CD4-positive, alpha-beta T cell treated with Interleukin-17A for 4 hours (primary cell): ENCODE data around the gene ASGR1.
A peak's percentile ranks its signal among the peaks of the same experiment; 100 is the strongest.

Source experiments
- DNase-seq: peaks from one replicate; pipeline ENCODE4 v3.0.0-alpha.2; 2020; ENCODE audit warnings: mixed read lengths

The ASGR1 gene

GRCh38 chr17:7216242-7217112, 37.3 kb upstream of the ASGR1 start:
- no peak for DNase-seq

- DNase-seq: peak; percentile 72
Observed at GRCh38 chr17:7215652-7216180, 36.5 kb upstream of the ASGR1 start.

- no peak for DNase-seq
Observed at GRCh38 chr17:7215136-7215638, 36.0 kb upstream of the ASGR1 start.

DNA sequence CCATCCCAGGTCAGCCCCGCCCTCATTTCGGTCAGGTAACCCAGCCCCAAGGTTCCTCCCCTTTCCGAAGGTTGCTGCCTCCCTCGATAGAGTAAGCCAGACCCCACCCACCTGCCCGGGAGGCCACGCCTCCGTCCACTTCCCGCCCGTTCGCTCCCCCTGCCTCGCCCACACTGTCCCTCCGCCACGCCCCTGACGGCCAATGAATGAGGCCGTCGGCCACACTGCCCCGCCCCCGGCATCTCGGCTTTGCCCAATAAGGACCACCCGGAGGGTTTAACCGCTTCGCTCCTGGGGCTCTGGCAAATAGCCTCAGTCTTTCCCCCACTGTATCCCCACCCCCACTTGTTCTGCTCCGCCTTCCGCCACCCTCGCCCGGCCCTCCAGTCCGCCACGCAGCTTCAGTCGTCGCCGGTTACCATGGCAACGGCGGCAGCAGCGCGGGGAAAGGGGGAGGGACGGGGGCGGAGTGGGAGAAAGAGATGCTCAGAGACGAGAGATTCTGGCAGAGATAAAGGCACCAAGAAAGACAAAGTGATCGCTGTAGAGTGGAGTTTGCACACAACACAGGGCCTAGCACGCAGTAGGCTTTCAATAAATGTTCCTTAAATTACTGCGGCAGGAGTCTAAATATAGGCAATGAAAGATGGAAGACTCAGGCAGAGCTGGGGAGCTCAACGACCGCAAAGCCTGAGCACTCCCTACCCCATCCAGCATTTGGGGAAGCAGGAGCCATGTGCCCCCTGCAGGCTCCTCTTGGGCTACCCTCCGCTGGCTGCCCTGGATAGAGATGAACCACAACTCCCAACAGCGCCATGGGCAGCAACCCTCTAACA, 35.3 kb upstream of the ASGR1 start:
- DNase-seq: peak; percentile 100

GRCh38 chr17:7213895-7214299, 34.7 kb upstream of the ASGR1 start:
- no peak for DNase-seq

- no peak for DNase-seq
Observed at GRCh38 chr17:7211491-7212273, 32.5 kb upstream of the ASGR1 start.

- no peak for DNase-seq
Observed at GRCh38 chr17:7208754-7209460, 29.7 kb upstream of the ASGR1 start.

DNA sequence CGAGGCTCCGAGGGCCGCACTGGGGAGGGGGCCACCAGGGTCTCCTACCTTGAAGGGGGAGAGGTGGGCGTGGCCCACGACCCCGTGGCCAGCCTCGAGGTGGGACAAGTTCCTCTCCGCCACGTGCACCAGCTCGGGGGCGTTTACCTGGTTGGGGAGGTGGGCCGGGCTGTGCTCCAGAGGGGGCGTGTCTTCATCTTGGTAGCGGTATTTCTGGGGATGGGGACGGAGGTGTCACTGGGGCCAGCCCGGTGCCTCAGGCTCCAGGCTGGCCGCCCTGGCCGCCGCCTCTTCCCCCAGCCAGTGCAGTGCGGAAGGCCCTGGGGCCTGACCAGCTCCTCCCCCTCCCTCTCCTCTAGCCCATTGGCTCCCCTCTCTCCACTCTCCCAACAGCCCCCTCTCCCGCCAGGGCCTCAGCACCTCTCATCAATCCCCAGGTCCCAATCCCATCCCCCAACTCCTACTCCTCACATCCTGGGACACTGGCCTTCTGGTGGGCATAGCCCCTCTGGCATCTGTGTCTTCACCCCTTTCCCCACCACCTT, 28.9 kb upstream of the ASGR1 start:
- no peak for DNase-seq

GRCh38 chr17:7207120-7208001, 28.2 kb upstream of the ASGR1 start:
- DNase-seq: no peak

DNA sequence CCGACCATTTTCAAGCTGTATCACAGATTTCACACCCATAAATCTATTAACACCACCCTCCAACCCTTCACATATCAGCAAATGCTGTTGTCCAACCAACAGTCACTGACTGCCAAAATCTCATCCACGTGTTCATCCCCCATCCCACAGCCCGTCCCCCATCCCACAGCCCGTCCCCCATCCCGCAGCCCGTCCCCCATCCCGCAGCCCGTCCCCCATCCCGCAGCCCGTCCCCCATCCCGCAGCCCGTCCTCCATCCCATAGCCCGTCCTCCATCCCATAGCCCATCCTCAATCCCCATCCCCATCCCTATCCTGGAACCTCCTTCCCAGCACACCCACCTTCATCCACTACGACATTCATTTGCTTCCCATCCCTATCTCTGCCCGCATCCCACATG, 26.4 kb upstream of the ASGR1 start:
- no peak for DNase-seq

- peak; percentile 94 for DNase-seq
Observed at GRCh38 chr17:7204828-7205461, 25.8 kb upstream of the ASGR1 start.

DNA sequence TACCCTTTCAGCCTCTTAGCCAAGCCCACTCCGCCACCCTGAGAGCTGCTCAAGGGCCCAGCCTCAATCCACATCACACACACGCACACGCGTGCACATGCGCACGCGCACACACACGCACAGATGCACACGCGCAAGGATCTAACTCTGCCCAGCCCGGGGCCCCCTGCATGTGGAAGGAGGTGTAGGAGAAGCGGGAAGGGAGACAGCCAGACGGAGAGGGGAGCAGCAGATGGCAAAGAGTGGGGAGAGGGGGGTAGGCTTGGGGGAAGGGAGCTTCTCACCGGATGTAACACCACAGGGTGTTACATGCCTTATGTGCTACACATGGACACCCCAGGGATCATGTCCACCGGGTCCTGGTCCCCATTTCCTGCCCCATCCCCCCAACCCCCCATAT, 25.2 kb upstream of the ASGR1 start:
- DNase-seq: peak; percentile 17

- no peak for DNase-seq
Observed at GRCh38 chr17:7203391-7203790, 24.2 kb upstream of the ASGR1 start.

DNA sequence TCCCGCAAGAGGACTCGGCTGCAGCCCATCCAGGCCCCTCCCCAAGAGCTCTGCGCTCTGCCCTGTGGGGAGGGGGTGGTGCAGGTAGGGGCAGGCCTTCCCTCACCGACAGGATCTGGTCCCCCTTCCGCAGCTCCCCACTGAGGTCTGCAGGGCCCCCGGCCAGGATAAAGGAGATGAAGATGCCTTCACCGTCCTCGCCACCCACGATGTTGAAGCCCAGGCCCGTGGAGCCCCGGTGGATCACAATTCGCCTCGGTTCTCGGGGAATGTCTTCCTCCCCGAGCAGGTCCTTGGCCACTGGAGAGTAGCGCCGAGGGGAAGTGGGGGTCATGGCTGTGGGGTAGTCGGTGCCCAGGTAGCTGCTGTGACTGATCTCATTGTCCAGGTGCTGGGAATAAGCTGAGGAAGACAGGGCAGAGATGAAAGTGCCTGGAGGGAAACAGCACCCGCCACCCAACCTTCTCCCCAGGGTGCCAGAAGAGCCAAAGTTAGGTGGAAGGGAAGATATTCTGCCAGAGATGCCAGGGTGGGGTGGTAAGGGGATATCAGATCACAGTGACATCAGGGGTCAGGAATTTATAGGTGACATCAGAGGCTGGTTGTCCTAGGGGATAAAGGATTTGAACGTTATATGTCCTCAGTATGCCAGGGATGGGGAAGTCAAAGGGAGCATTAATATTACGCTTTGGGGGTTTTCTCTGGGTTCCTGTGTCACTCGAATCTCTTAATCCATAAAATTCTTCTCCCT, 17.7 kb upstream of the ASGR1 start:
- no peak for DNase-seq

DNA sequence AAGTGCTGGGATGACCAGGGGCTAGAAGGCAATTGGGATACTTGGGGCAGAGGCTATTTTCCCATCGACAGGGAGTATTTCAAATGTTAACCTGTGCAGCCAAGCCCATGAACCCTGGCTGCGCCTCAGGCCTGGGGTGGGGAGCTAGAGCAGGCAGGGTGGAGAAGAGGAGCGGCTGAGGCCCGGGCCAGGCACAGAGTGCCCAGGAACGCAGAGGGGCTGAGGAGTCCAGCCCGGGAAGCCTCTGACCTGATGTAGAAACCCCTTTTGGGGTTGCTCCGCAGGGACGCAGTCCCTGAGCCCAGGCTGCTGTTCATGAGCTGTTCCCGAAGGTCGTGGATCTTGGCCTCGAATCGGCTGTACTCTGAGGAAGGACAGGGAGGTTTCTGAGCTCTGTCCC, 16.8 kb upstream of the ASGR1 start:
- DNase-seq: no peak

DNA sequence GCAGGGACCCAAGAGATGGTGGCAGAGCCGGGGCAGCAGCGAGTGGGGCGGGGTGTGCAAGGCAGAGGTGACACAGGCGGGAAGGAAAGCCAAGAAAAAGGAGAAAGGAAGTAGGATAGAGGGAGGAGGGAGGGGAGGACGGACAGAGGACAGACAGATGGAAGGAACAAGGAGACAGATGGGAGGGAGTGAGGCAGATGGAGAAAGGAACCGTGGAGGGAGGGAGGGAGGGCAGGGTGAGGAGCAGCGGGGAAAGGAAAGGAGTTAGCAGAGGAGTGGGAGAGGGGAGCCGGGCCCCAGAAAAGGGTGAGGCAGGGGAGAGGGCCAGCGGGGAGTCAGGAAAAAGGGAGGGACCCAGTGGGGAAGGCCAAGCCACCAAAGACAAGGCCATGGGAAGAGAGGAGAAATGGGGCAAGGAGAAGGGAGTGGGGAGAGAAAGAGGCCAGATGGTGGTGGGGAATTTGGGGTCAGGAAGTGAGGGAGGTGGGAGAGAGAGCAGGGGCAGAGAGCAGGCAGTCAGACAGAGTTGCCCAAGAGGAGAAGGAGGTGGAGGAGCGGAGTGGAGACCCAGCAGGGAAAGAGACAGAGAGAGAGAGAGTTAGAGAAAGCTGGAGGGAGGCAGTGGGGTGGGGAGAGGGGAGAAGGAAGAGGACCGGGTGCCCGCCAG, 13.2 kb upstream of the ASGR1 start:
- no peak for DNase-seq

GRCh38 chr17:7191571-7192270, 12.6 kb upstream of the ASGR1 start:
- peak; percentile 28 for DNase-seq

DNA sequence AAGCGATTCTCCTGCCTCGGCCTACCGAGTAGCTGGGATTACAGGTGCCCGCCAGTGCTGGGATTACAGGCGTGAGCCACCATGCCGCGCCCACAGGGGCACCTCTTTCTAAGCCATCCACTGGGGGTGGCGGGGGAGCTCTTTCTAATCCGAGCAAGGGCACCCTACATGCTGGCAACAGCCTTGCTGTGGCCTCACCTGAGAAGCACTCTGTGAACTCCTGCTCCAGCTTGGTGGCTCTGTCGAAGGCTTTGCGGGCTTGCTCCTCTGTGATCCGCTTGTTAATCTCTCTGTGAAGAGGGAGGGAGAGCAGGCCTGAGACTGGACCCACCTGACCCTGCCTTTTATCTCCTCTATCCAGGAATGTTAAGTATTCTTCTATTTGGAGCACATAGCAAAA, 11.9 kb upstream of the ASGR1 start:
- no peak for DNase-seq
